GM12875 (cell line): ENCODE data around the gene TCL1A.
"Not testable (repeated sequence)": the region's sequence is repeated elsewhere in the genome, so short reads cannot be mapped to it uniquely, and the experiment has no call there.

Experiments used
- H3K4me3 ChIP-seq: one replicate; pipeline ENCODE4 v1.5.1; 2011; ENCODE audit warnings: low read depth, low read length, control low read depth
- TF ChIP-seq, protein P1 (sequence below): IDR thresholded peaks from 2 replicates; pipeline ENCODE4 v1.5.1; 2011; ENCODE audit warnings: low read depth, mild to moderate bottlenecking, control low read depth, inconsistent platforms, low read length, moderate library complexity, borderline replicate concordance; ENCODE audit not compliant: insufficient read depth

Gene TCL1A

DNA sequence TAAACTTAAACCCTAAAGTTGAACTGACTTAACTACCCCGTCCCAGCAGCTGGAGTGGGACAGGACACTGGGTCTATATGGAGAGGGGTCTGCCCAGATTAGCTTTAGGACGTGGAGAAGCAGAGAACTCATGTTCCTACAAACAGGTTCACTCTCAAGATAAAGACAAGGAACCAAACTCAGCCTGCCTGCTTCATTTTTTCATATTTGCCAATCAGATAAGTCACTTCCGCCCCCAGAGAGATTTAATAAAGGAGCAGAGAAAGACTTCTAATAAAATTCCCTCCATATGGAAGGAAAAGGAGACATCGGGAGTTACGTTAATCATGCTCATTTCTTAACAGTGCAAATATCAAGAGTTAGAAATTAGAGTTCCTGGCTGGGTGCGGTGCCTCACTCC, 42.2 kb upstream of the TCL1A start:
- no peak overlapping the region for H3K4me3 ChIP-seq
- TF ChIP-seq, protein P1, sequence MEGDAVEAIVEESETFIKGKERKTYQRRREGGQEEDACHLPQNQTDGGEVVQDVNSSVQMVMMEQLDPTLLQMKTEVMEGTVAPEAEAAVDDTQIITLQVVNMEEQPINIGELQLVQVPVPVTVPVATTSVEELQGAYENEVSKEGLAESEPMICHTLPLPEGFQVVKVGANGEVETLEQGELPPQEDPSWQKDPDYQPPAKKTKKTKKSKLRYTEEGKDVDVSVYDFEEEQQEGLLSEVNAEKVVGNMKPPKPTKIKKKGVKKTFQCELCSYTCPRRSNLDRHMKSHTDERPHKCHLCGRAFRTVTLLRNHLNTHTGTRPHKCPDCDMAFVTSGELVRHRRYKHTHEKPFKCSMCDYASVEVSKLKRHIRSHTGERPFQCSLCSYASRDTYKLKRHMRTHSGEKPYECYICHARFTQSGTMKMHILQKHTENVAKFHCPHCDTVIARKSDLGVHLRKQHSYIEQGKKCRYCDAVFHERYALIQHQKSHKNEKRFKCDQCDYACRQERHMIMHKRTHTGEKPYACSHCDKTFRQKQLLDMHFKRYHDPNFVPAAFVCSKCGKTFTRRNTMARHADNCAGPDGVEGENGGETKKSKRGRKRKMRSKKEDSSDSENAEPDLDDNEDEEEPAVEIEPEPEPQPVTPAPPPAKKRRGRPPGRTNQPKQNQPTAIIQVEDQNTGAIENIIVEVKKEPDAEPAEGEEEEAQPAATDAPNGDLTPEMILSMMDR: no peak

DNA sequence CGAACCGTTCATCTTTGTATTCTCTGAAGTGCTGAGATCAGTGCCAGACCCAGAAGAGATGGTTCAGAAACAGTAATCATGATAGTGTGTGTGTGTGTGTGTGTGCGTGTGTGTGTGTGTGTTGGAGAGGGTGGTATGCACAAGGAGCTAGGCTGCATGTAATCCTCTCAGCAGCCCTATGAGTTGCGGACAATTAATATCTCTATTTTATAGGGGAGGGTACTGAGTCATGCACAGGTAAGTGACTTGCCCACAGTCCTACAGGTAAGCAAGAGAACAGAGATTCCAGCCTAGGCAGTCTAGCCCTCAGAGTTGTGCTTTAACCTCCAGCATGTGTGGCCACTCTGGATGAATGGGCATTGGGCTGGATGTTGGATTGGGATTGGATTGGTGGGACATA, 27.9 kb upstream of the TCL1A start:
- TF ChIP-seq, protein P1: no peak
- H3K4me3 ChIP-seq: no peak overlapping the region

DNA sequence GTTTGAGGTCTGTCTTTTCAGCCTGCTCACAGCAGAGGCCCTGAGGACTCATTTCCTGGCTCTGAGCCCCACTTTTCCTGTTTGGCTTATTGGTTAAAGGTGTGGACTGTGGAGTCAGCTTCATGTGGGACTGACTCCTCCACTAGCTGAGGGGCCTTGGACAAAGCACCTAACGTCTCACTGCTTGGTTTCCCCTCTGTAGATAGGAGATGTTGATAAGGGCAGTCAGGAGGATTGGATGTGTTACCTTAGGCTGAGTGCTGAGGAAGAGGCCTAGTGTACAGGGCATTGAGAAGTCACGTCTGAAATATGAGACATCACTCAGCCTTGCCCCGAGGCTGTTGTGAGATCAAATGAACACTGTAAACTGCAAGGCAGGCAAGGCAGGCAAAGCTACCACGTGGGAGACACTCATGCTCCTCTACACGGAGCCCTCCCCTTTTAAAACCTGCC, 27.1 kb upstream of the TCL1A start:
- no peak overlapping the region for H3K4me3 ChIP-seq
- TF ChIP-seq, protein P1: no peak

DNA sequence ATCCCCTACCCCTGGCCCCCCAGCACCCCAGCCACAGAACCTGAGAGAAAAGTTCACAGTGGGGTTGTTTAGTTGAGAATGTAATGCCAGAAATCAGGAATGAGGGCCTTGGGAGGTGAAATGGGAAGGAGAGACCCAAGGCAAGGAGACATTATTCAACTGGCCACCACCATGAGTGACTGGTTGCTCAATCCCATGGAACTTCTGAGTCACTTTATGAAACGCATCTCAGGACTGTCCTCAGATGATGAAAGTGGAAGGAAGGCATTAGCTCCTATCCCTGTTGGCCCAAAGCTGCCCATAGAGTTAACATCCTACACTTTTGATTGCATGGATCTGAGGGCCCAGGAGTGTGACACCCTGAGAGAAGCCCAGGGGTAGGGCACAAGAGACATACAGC, 25.4 kb upstream of the TCL1A start:
- no peak overlapping the region for H3K4me3 ChIP-seq
- TF ChIP-seq, protein P1: no peak

DNA sequence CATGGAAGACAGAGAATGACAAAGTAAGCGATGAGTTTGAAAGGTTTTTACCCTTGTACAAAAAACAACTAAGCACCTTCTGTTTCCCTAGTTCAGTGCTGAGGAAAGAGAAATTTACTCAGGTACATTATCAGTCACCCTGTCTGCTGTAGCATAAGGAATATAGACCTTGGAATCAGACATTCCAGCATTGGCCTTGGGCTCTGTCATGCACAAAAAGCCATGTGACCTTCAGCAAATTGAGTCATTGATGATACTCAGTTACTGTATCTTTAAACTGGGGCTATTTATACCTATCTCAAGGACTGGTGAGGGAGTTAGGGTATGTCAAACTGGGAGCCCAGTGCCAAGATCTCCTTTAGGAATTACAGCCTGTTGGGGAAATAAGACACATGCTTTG, 19.3 kb upstream of the TCL1A start:
- TF ChIP-seq, protein P1: no peak
- H3K4me3 ChIP-seq: no peak overlapping the region

DNA sequence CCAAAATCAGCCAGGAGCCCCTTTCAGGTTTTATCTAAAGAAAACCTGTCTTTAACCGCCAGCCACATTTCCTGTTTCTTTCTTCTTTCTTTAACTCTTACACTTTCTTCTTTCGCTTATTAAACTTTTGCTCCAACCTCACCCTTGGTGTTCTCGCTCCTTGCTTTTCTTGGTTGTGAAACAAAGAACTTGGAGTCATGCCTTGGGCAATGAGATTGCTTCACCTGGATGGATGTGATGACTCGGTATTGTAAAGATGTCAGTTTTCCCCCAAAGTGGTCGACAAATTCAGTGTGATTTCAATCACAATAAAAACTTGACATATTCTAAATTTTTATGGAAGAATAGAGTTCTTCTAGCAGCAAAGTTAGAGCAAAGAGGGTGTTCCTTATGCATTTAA, 16.2 kb upstream of the TCL1A start:
- TF ChIP-seq, protein P1: no peak
- no peak overlapping the region for H3K4me3 ChIP-seq

DNA sequence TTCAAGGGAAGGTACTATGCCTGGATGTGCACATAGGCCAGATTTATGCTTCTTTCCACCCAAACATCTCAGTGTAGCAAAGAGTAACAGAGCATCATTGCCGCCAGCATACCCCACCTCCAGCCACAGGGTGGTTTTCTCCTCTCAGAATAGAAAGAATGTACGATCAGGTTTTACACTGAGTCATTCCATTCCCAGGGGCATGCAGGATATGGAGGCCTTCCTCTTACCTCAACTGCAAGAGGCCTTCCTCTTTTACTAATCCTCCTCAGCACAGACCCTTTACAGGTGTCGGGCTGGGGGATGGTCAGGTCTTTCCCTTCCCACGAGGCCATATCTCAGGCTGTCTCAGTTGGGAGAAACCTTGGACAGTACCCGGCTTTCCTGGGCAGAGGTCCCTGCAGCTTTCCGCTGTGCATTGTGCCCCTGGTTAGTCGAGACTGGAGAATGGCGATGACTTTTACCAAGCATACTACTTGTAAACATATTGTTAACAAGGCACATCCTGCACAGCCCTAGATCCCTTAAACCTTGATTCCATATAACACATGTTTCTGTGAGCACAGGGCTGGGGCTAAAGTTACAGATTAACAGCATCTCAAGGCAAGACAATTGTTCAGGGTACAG, 15.6 kb upstream of the TCL1A start:
- not testable (repeated sequence) for H3K4me3 ChIP-seq

DNA sequence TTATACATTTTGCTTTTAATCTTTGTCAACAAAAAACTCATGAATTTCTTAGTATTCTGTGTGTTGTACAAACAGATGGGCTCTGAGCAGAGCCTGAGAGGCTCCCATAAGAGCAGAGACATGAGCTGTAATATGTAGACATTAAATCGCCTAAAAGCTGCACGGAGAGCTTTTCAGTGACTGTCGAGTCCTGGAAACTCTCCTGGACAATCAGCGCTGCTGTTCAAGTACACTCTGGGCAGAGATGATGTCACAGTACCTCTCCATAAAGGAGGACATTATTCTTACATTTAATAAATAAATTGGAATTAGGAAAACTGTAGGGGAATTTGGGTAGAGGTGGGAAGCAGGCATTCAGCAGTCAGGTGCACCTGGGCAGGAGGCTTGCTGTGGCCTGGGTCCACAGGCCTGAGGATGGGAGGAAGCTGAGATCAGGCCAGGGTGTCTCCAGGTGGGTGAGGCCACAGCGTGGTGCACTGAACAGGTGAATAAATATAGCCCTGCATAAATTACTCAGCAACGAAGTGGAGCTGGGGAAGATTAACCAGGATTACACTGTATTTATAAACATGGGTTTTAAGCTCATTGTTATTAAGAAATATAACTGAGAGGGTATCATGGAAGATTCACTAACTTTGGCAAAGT, 13.3 kb upstream of the TCL1A start:
- TF ChIP-seq, protein P1: no peak

More for the DNA sequence above, 13.3 kb upstream of the TCL1A start:
- no peak overlapping the region for H3K4me3 ChIP-seq
